H1 (cell line): ENCODE measurements around the gene PIEZO1. TPM values are rescaled to one million over a fixed set of nuclear protein-coding genes. Genes with fewer than 3 reads are reported as not detected.

Source experiments
- CTCF ChIA-PET: fragments of 300-600 bp; sonication (Branson Sonifier 250); formaldehyde crosslinking; loops from one replicate; lab custom pipeline; 2021; ENCODE audit not compliant: partially characterized antibody; lab: Charles Lee
- POLR2A ChIA-PET: fragments of 300-600 bp; sonication (Branson Sonifier 250); formaldehyde crosslinking; loops from one replicate; lab custom pipeline; 2021; ENCODE audit warnings: inconsistent platforms; ENCODE audit not compliant: partially characterized antibody; lab: Charles Lee
- DNase-seq, 2 experiments: peaks; one replicate each; pipeline versions ENCODE4 v3.0.0 to v3.0.0-alpha.2; 2010 to 2022; ENCODE audit warnings: low spot score in 2 of 2, low read depth in 1 of 2, mixed read lengths in 1 of 2
- FAIRE-seq: peaks from 2 replicates; lab custom pipeline; 2011; peaks lifted over from hg19 to GRCh38; lab: Jason Lieb, UNC
- H2AFZ ChIP-seq: 2 replicates; pipeline ENCODE4 v1.8.1; 2012; ENCODE audit warnings: low read length, inconsistent platforms
- H2AK5ac ChIP-seq: 2 replicates; pipeline ENCODE4 v1.6.1; 2013; ENCODE audit warnings: low read depth, low read length
- H2BK120ac ChIP-seq: replicated peaks from 2 replicates; pipeline ENCODE3; 2013; ENCODE audit warnings: low read depth, low read length, inconsistent platforms
- H2BK12ac ChIP-seq: 2 replicates; pipeline ENCODE4 v1.6.1; 2013; ENCODE audit warnings: low read depth, low read length
- H2BK15ac ChIP-seq: 2 replicates; pipeline ENCODE4 v1.6.1; 2013; ENCODE audit warnings: low read length
- H2BK20ac ChIP-seq: 2 replicates; pipeline ENCODE4 v1.6.1; 2013; ENCODE audit warnings: low read length
- H2BK5ac ChIP-seq: 2 replicates; pipeline ENCODE4 v1.6.1; 2013; ENCODE audit warnings: low read depth, low read length
- H3K14ac ChIP-seq: 2 replicates; pipeline ENCODE4 v1.6.1; 2013; ENCODE audit warnings: inconsistent platforms; ENCODE audit not compliant: insufficient read length
- H3K18ac ChIP-seq: 2 replicates; pipeline ENCODE4 v1.6.1; 2013; ENCODE audit warnings: low read length; ENCODE audit errors: extremely low read depth
- H3K23ac ChIP-seq: 2 replicates; pipeline ENCODE4 v1.6.1; 2013; ENCODE audit warnings: inconsistent platforms; ENCODE audit not compliant: insufficient read length
- H3K23me2 ChIP-seq: 2 replicates; pipeline ENCODE4 v1.6.1; 2013; ENCODE audit warnings: low read depth, low read length
- H3K27ac ChIP-seq: 2 replicates; pipeline ENCODE4 v1.6.1; 2011; ENCODE audit warnings: low read depth, low read length, inconsistent platforms
- H3K27me3 ChIP-seq, 4 experiments: replicated peaks in 1 of 4; 1 replicate in 1 of 4; 2 replicates in 3 of 4; pipeline versions ENCODE4 v1.6.1 to v1.8.1; 2011 to 2013; ENCODE audit warnings: low read length in 3 of 4, mild to moderate bottlenecking in 3 of 4, inconsistent platforms in 2 of 4, mixed read lengths in 2 of 4, moderate library complexity in 1 of 4; ENCODE audit not compliant: control insufficient read depth in 3 of 4, insufficient read depth in 3 of 4; ENCODE audit errors: extremely low read depth in 1 of 4
- H3K36me3 ChIP-seq, 4 experiments: 2 replicates each; pipeline versions ENCODE4 v1.6.1 to v1.8.1; 2011 to 2013; ENCODE audit warnings: mild to moderate bottlenecking in 4 of 4, low read length in 3 of 4, moderate library complexity in 2 of 4, control low read depth in 1 of 4, inconsistent platforms in 1 of 4; ENCODE audit not compliant: insufficient read depth in 4 of 4, control insufficient read depth in 2 of 4
- H3K4ac ChIP-seq: replicated peaks from 2 replicates; pipeline ENCODE3; 2013; ENCODE audit warnings: low read length, low read depth, mixed read lengths, inconsistent platforms; ENCODE audit not compliant: insufficient read length
- H3K4me1 ChIP-seq, 4 experiments: replicated peaks in 1 of 4; 1 replicate in 1 of 4; 2 replicates in 3 of 4; pipeline versions ENCODE4 v1.6.1 to v1.8.1; 2011 to 2013; ENCODE audit warnings: low read length in 3 of 4, inconsistent platforms in 2 of 4, mixed read lengths in 1 of 4; ENCODE audit not compliant: insufficient read depth in 4 of 4, control insufficient read depth in 3 of 4
- H3K4me2 ChIP-seq, 2 experiments: 2 replicates each; pipeline versions ENCODE4 v1.6.1 to v1.8.1; 2011 to 2013; ENCODE audit warnings: low read depth in 2 of 2, low read length in 2 of 2, control low read depth in 1 of 2, inconsistent platforms in 1 of 2, mild to moderate bottlenecking in 1 of 2; ENCODE audit not compliant: insufficient read depth in 1 of 2
- H3K4me3 ChIP-seq, 4 experiments: fragments of 200-600, 300-600 bp in 1 of 4; sonication (generic), shearing (Covaris generic), sonication (Bioruptor Twin) in 1 of 4; 2 replicates each; pipeline versions ENCODE4 v1.5.1 to v1.8.1; 2011 to 2016; ENCODE audit warnings: low read length in 4 of 4, low read depth in 3 of 4, control low read depth in 2 of 4, inconsistent platforms in 2 of 4, mild to moderate bottlenecking in 2 of 4, mixed read lengths in 1 of 4, moderate library complexity in 1 of 4; ENCODE audit not compliant: insufficient read depth in 2 of 4; ENCODE audit errors: extremely low read depth in 1 of 4
- H3K56ac ChIP-seq: replicated peaks from 2 replicates; pipeline ENCODE3; 2013; ENCODE audit warnings: low read depth, mild to moderate bottlenecking, mixed read lengths, low read length, inconsistent platforms; ENCODE audit not compliant: insufficient read length
- H3K79me1 ChIP-seq: 2 replicates; pipeline ENCODE4 v1.6.1; 2013; ENCODE audit warnings: low read depth, low read length, control low read depth
- H3K79me2 ChIP-seq, 2 experiments: 2 replicates each; pipeline versions ENCODE4 v1.6.1 to v1.8.1; 2012 to 2013; ENCODE audit warnings: low read length in 2 of 2, mild to moderate bottlenecking in 2 of 2, inconsistent platforms in 1 of 2; ENCODE audit not compliant: insufficient read depth in 2 of 2, control insufficient read depth in 1 of 2
- H3K9ac ChIP-seq, 4 experiments: replicated peaks in 1 of 4; 1 replicate in 1 of 4; 2 replicates in 3 of 4; pipeline versions ENCODE4 v1.6.1 to v1.8.1; 2011 to 2013; ENCODE audit warnings: low read depth in 3 of 4, low read length in 3 of 4, control low read depth in 2 of 4, mild to moderate bottlenecking in 2 of 4, moderate library complexity in 2 of 4, inconsistent platforms in 1 of 4; ENCODE audit errors: extremely low read depth in 1 of 4
- H3K9me3 ChIP-seq, 2 experiments: 2 replicates each; pipeline versions ENCODE4 v1.6.1 to v1.8.1; 2012 to 2013; ENCODE audit warnings: mild to moderate bottlenecking in 2 of 2, moderate library complexity in 2 of 2, control low read depth in 1 of 2, inconsistent platforms in 1 of 2, low read depth in 1 of 2, low read length in 1 of 2, mixed read lengths in 1 of 2; ENCODE audit not compliant: insufficient read depth in 2 of 2
- H4K20me1 ChIP-seq, 2 experiments: replicated peaks in 1 of 2; 2 replicates each; pipeline versions ENCODE3 to v1.8.1; 2011 to 2013; ENCODE audit warnings: inconsistent platforms in 2 of 2, low read length in 2 of 2, mild to moderate bottlenecking in 1 of 2; ENCODE audit not compliant: insufficient read depth in 2 of 2, control insufficient read depth in 1 of 2
- H4K5ac ChIP-seq: 2 replicates; pipeline ENCODE4 v1.6.1; 2013; ENCODE audit warnings: low read length, low read depth, mixed read lengths, inconsistent platforms; ENCODE audit not compliant: insufficient read length
- H4K8ac ChIP-seq: 2 replicates; pipeline ENCODE4 v1.8.0; 2013; ENCODE audit warnings: mild to moderate bottlenecking, moderate library complexity, low read length, inconsistent platforms; ENCODE audit not compliant: insufficient read depth; ENCODE audit errors: extremely low read depth
- H4K91ac ChIP-seq: replicated peaks from 2 replicates; pipeline ENCODE3; 2013; ENCODE audit warnings: low read length, mixed read lengths, inconsistent platforms; ENCODE audit not compliant: insufficient read length
- FOSL1 ChIP-seq: IDR thresholded peaks from 2 replicates; pipeline ENCODE4 v1.6.1; 2011; ENCODE audit warnings: mild to moderate bottlenecking, low read depth, low read length, moderate library complexity; ENCODE audit not compliant: insufficient read depth
- GTF2F1 ChIP-seq: IDR thresholded peaks from 2 replicates; pipeline ENCODE4 v1.6.1; 2012; ENCODE audit warnings: low read depth, low read length, improper control_type of control experiment, borderline replicate concordance
- POLR2A ChIP-seq, 2 experiments: IDR thresholded peaks; 1 replicate in 1 of 2; 2 replicates in 1 of 2; pipeline ENCODE4 v1.6.1; 2011; ENCODE audit warnings: low read depth in 2 of 2, low read length in 2 of 2, mild to moderate bottlenecking in 2 of 2; ENCODE audit errors: control extremely low read depth in 1 of 2
- RAD21 ChIP-seq, 2 experiments: IDR thresholded peaks in 1 of 2; conservative IDR thresholded peaks in 1 of 2; 2 replicates each; pipeline ENCODE4 v1.6.1; 2011; ENCODE audit warnings: low read depth in 2 of 2, low read length in 2 of 2, improper control_type of control experiment in 1 of 2, inconsistent platforms in 1 of 2, mild to moderate bottlenecking in 1 of 2, moderate library complexity in 1 of 2
- SIN3A ChIP-seq, 2 experiments: IDR thresholded peaks in 1 of 2; conservative IDR thresholded peaks in 1 of 2; 2 replicates each; pipeline ENCODE4 v1.6.1; 2011 to 2012; ENCODE audit warnings: low read length in 2 of 2, improper control_type of control experiment in 1 of 2, low read depth in 1 of 2, mild to moderate bottlenecking in 1 of 2
- SIX5 ChIP-seq: IDR thresholded peaks from 2 replicates; pipeline ENCODE4 v1.6.1; 2011; ENCODE audit warnings: mild to moderate bottlenecking, low read depth, low read length
- SRF ChIP-seq: IDR thresholded peaks from 2 replicates; pipeline ENCODE4 v1.6.1; 2011; ENCODE audit warnings: mild to moderate bottlenecking, low read depth, low read length, moderate library complexity
- WGBS, 2 experiments: shearing (Covaris generic) in 1 of 2; methylation state at CpG; one replicate each; pipeline versions ENCODE4 v1.1.6 to v1.1.7; 2013 to 2015; ENCODE audit warnings: low lambda C conversion rate in 2 of 2, mixed read lengths in 2 of 2, inconsistent platforms in 1 of 2, low coverage in 1 of 2, missing lambda C conversion rate in 1 of 2; ENCODE audit not compliant: insufficient replicate concordance in 2 of 2, insufficient coverage in 1 of 2, insufficient read length in 1 of 2; ENCODE audit errors: extremely low coverage in 1 of 2, missing lambda C conversion rate in 1 of 2; 5-methylcytosine and 5-hydroxymethylcytosine counted together
- polyA plus RNA-seq, 7 experiments: library from polyadenylated mRNA; depleted of rRNA in 3 of 7; stranded (reverse) in 5 of 7; unstranded in 2 of 7; fragments of >200 nt in 5 of 7; fragments of 200-250 nt in 2 of 7; gene quantifications; 1 replicate in 5 of 7; 2 replicates in 1 of 7; 4 replicates in 1 of 7; pipeline versions ENCODE4 v1.2.1 to v1.2.3, GENCODE V29; 2011 to 2013; ENCODE audit warnings: missing spikeins in 2 of 7, mixed read lengths in 2 of 7
- total RNA-seq: library from RNA; stranded (reverse); fragmentation: NEBNext Ultra II Directional; extraction: Animal tissue kit (Norgen Biotek cat#: 25700); gene quantifications from 2 replicates; pipeline ENCODE4 v1.2.1, GENCODE V29; 2021
- TF ChIP-seq, protein P1 (sequence below): IDR thresholded peaks from 2 replicates; pipeline ENCODE4 v1.6.1; 2011; ENCODE audit warnings: low read length, improper control_type of control experiment
- TF ChIP-seq, protein P2 (sequence below): IDR thresholded peaks from 2 replicates; pipeline ENCODE4 v1.6.1; 2011; ENCODE audit warnings: low read depth, mild to moderate bottlenecking, low read length; ENCODE audit not compliant: insufficient read depth
- TF ChIP-seq, protein P3 (sequence below): IDR thresholded peaks from 2 replicates; pipeline ENCODE4 v1.6.1; 2012; ENCODE audit warnings: inconsistent platforms

Gene PIEZO1
- total and polyA plus RNA-seq, 2 of the 8 experiments (the other 6 are each of a cell fraction or from before 2014, with no cell fraction given): 42.3 to 67.5 TPM

DNA sequence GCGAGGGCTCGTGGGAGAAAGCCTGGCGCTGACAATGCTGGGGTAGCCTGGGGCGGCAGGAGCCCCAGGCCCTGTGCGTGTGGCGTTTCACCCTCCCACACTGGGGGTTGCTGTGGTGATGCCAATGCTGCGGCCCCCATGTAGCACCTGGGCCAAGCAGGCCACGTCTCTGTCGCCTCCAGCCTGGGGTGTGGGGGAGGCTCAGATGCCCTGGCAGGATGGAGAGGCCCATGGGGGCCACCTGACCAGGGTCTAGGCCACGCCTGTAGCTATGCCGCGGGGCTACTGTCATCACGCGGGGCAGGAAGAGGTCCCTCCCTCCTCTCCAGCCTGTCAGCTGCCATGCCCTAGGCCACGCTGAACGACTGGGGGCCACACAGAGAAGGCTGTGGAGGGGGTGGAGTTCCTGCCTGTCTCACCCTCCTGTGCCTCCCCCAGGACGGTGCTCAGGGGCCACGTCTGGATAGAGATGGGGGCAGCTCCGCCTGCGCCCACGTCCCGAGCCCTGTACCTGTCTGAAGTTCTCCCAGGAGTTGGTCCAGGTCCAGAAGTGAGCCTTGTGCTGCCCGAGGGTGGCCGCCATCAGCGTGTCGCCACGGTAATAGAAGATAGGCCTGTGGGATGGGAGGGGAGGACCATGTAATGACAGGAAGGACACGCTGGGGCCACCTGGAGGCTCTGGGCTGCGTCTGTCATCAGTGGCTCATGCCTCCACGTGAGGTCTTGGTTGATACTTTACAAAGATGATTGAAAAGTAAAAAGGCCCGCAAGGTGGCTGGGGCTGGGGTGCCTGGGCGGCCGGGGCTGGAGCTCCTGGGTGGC, 39.4 kb upstream of the PIEZO1 start:
- Histone ChIP-seq H3K23ac (no peak overlapping the region), H3K23me2 (no peaks in the 10 kb centered on the region), H2BK20ac (no peak overlapping the region), H3K14ac (no peak overlapping the region), H4K91ac (no peak overlapping the region), H3K36me3 (no peaks in the 10 kb centered on the region), H2BK12ac (no peak overlapping the region), H3K4me3 (no peak overlapping the region), H2AFZ (no peak overlapping the region), H2BK15ac (no peak overlapping the region), H4K5ac (no peak overlapping the region), H3K18ac (no peak overlapping the region), H3K4me2 (no peak overlapping the region), H3K79me1 (no peaks in the 10 kb centered on the region), H2BK5ac (no peak overlapping the region), H4K8ac (no peak overlapping the region), H3K4me1 (no peaks in the 10 kb centered on the region), H3K56ac (no peak overlapping the region), H3K79me2 (no peaks in the 10 kb centered on the region), H4K20me1 (peaks cover 2 to 6% of the 10 kb centered on the region in 2 experiments), H3K9ac (no peak overlapping the region), H3K27ac (no peak overlapping the region), H2BK120ac (no peak overlapping the region), H3K27me3 (no peaks in the 10 kb centered on the region), H3K4ac (no peak overlapping the region), H3K9me3 (no peaks in the 10 kb centered on the region), H2AK5ac (no peak overlapping the region)
- WGBS, 2 experiments: 91% methylated on average over 18 of the region's 33 CpGs; no CpG with 5 or more reads in 1 of the 2 experiments
- FAIRE-seq: no peak
- DNase-seq: no peak
- POLR2A ChIA-PET: no interaction called here
- CTCF ChIA-PET: interaction anchor here (0.6 to 1.6 kb wide), 6 partner anchors 8 to 182 kb away, joined by 3 to 4 read pairs (median 3); no protein-coding TSS in a partner anchor
- TF ChIP-seq SIX5 (no peak), GTF2F1 (no peak), FOSL1 (no peak), RAD21 (IDR thresholded peaks at IDR 0.05 in 1 of 2, conservative IDR thresholded peaks at IDR 0.05 in 1 of 2; ENCODE audit: low read depth in 2 of 2, low read length in 2 of 2) (no peak), SRF (no peak), POLR2A (IDR thresholded peaks at IDR 0.05; ENCODE audit: control extremely low read depth in 1 of 2, low read depth in 2 of 2, low read length in 2 of 2) (no peak), SIN3A (conservative IDR thresholded peaks at IDR 0.05 in 1 of 2, IDR thresholded peaks at IDR 0.05 in 1 of 2; ENCODE audit: low read depth in 1 of 2, low read length in 2 of 2) (no peak)
- TF ChIP-seq, protein P1, sequence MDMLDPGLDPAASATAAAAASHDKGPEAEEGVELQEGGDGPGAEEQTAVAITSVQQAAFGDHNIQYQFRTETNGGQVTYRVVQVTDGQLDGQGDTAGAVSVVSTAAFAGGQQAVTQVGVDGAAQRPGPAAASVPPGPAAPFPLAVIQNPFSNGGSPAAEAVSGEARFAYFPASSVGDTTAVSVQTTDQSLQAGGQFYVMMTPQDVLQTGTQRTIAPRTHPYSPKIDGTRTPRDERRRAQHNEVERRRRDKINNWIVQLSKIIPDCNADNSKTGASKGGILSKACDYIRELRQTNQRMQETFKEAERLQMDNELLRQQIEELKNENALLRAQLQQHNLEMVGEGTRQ: no peak
- TF ChIP-seq, protein P2, sequence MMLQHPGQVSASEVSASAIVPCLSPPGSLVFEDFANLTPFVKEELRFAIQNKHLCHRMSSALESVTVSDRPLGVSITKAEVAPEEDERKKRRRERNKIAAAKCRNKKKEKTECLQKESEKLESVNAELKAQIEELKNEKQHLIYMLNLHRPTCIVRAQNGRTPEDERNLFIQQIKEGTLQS: no peak
- TF ChIP-seq, protein P3, sequence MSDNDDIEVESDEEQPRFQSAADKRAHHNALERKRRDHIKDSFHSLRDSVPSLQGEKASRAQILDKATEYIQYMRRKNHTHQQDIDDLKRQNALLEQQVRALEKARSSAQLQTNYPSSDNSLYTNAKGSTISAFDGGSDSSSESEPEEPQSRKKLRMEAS: no peak
